KMS-11 (cell line): ENCODE measurements around the gene THY1.
"Not testable (repeated sequence)": the region's sequence is repeated elsewhere in the genome, so short reads cannot be mapped to it uniquely, and the experiment has no call there.

Source experiments
- H2AFZ ChIP-seq: fragments of 200-600 bp; sonication (generic); 2 replicates; pipeline ENCODE4 v1.6.1; 2016; ENCODE audit warnings: antibody characterized with exemption, mixed run types, low read depth
- H3K27ac ChIP-seq: fragments of 200-600 bp; sonication (generic); 2 replicates; pipeline ENCODE4 v1.6.1; 2016; ENCODE audit warnings: mild to moderate bottlenecking, mixed run types
- H3K27me3 ChIP-seq: fragments of 200-600 bp; sonication (generic); 2 replicates; pipeline ENCODE4 v1.6.1; 2017; ENCODE audit warnings: mild to moderate bottlenecking, low read depth, mixed run types, moderate library complexity; ENCODE audit not compliant: insufficient read depth
- H3K36me3 ChIP-seq: fragments of 200-600 bp; sonication (generic); 2 replicates; pipeline ENCODE4 v1.6.1; 2017; ENCODE audit warnings: mild to moderate bottlenecking, mixed run types; ENCODE audit not compliant: insufficient read depth
- H3K4me1 ChIP-seq: fragments of 200-600 bp; sonication (generic); 2 replicates; pipeline ENCODE4 v1.6.1; 2016; ENCODE audit warnings: mild to moderate bottlenecking, low read depth, mixed run types; ENCODE audit not compliant: poor library complexity, severe bottlenecking
- H3K4me2 ChIP-seq: fragments of 200-600 bp; sonication (generic); 2 replicates; pipeline ENCODE4 v1.7.0; 2016; ENCODE audit warnings: mild to moderate bottlenecking, mixed run types
- H3K4me3 ChIP-seq: fragments of 200-600 bp; sonication (generic); IDR thresholded peaks from 2 replicates; pipeline ENCODE4 v1.6.1; 2017; ENCODE audit warnings: low read depth, low read length, mixed read lengths; ENCODE audit not compliant: insufficient read depth
- H3K79me2 ChIP-seq: fragments of 200-600 bp; sonication (generic); 2 replicates; pipeline ENCODE4 v1.6.1; 2016; ENCODE audit warnings: low read depth, mixed run types; ENCODE audit not compliant: insufficient read depth
- H3K9ac ChIP-seq: fragments of 200-600 bp; sonication (generic); 2 replicates; pipeline ENCODE4 v1.6.1; 2016; ENCODE audit warnings: mild to moderate bottlenecking, mixed run types
- H4K20me1 ChIP-seq: fragments of 200-600 bp; sonication (generic); 2 replicates; pipeline ENCODE4 v1.6.1; 2016; ENCODE audit warnings: mild to moderate bottlenecking, mixed run types; ENCODE audit not compliant: insufficient read depth
- CTCF ChIP-seq: fragments of 200-600 bp; sonication (generic); conservative IDR thresholded peaks from 2 replicates; pipeline ENCODE4 v1.6.1; 2017; ENCODE audit warnings: low read depth, mild to moderate bottlenecking, antibody characterized with exemption, low read length, moderate library complexity, mixed read lengths

Gene THY1

GRCh38 chr11:119406005-119406404 is 17.0 kb downstream of the THY1 start:
- H2AFZ ChIP-seq = no peak overlapping the region
- H3K36me3 ChIP-seq = no peaks in the 10 kb centered on the region
- no peak overlapping the region for H3K4me3 ChIP-seq
- no peaks in the 10 kb centered on the region for H3K27me3 ChIP-seq
- no peaks in the 10 kb centered on the region for H3K4me1 ChIP-seq
- H3K79me2 ChIP-seq = no peaks in the 10 kb centered on the region
- H3K4me2 ChIP-seq = no peak overlapping the region
- no peak overlapping the region for H3K9ac ChIP-seq
- no peaks in the 10 kb centered on the region for H4K20me1 ChIP-seq
- no peak overlapping the region for H3K27ac ChIP-seq
- TF ChIP-seq CTCF = no peak

GRCh38 chr11:119405448-119405847 is 17.5 kb downstream of the THY1 start:
- not testable (repeated sequence) for H3K79me2 ChIP-seq, H3K9ac ChIP-seq, H3K36me3 ChIP-seq, H3K4me2 ChIP-seq, H3K4me1 ChIP-seq, H3K27me3 ChIP-seq, H3K27ac ChIP-seq, H2AFZ ChIP-seq, H3K4me3 ChIP-seq, H4K20me1 ChIP-seq

- no peak for TF ChIP-seq CTCF
- no peaks in the 10 kb centered on the region for H3K27me3 ChIP-seq
- H3K4me3 ChIP-seq = no peak overlapping the region
- no peaks in the 10 kb centered on the region for H3K79me2 ChIP-seq
- H4K20me1 ChIP-seq = no peaks in the 10 kb centered on the region
- H3K4me1 ChIP-seq = no peaks in the 10 kb centered on the region
- no peak overlapping the region for H3K4me2 ChIP-seq
- no peak overlapping the region for H3K27ac ChIP-seq
- H2AFZ ChIP-seq = no peak overlapping the region
- no peaks in the 10 kb centered on the region for H3K36me3 ChIP-seq
- no peak overlapping the region for H3K9ac ChIP-seq
These were observed 18.1 kb downstream of the THY1 start for GRCh38 chr11:119404872-119405271.

- no peaks in the 10 kb centered on the region for H4K20me1 ChIP-seq
- no peak overlapping the region for H3K9ac ChIP-seq
- no peak overlapping the region for H3K4me3 ChIP-seq
- H2AFZ ChIP-seq = no peak overlapping the region
- no peaks in the 10 kb centered on the region for H3K4me1 ChIP-seq
- H3K36me3 ChIP-seq = no peaks in the 10 kb centered on the region
- H3K27ac ChIP-seq = no peak overlapping the region
- H3K79me2 ChIP-seq = no peaks in the 10 kb centered on the region
- H3K27me3 ChIP-seq = no peaks in the 10 kb centered on the region
- TF ChIP-seq CTCF = no peak
- H3K4me2 ChIP-seq = no peak overlapping the region
These were observed 20.0 kb downstream of the THY1 start for GRCh38 chr11:119403021-119403420.

DNA sequence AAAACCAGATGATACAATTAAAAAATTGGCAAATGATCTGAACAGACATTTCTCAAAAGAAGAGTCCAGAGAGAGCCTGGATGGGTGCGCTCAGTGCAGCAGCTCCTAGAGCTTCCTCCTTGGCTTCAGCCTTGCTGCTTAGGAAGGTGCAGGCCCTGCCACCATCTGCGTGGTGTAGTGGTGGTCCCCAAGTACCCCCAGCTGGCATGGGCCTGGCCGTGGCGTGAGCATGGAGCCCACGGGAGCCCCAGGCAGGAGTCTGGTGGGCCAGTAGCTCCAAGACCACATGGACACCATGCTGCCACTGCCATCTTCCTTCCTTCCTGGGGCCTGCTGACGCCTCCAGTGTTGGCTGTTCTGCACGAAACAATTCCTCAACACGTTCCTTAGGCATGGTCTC is 20.5 kb downstream of the THY1 start:
- H3K27ac ChIP-seq = no peak overlapping the region
- H3K36me3 ChIP-seq = no peaks in the 10 kb centered on the region
- no peaks in the 10 kb centered on the region for H3K79me2 ChIP-seq
- no peak overlapping the region for H2AFZ ChIP-seq
- H4K20me1 ChIP-seq = no peaks in the 10 kb centered on the region
- no peak overlapping the region for H3K4me2 ChIP-seq
- no peak for TF ChIP-seq CTCF
- H3K27me3 ChIP-seq = no peaks in the 10 kb centered on the region
- H3K9ac ChIP-seq = no peak overlapping the region
- H3K4me1 ChIP-seq = no peaks in the 10 kb centered on the region
- no peak overlapping the region for H3K4me3 ChIP-seq
